IMR-90 (cell line): ENCODE measurements around the gene AHSG. TPM values are rescaled to one million over a fixed set of nuclear protein-coding genes. Genes with fewer than 3 reads are reported as not detected.
A peak's percentile ranks its signal among the peaks of the same experiment; 100 is the strongest.

Experiments used
- ATAC-seq: fragments of 200-7000 bp; cut with Tn5 transposase; 2 replicates; pipeline ENCODE4 v1.9.1; 2020; ENCODE audit warnings: low read depth, mild to moderate bottlenecking, moderate library complexity
- BruUV-seq: library from RNA; stranded (reverse); fragments of 400-500 nt; replicated peaks from 2 replicates; lab custom pipeline; 2021; lab: Mats Ljungman, UMichigan
- CTCF ChIA-PET: fragments of 300-600 bp; formaldehyde crosslinking; extraction: SDS; loops from one replicate; lab custom pipeline; 2021; ENCODE audit warnings: antibody characterized with exemption; lab: Yijun Ruan, JAX
- POLR2A ChIA-PET: fragments of 300-600 bp; sonication (Branson Sonifier 250); formaldehyde crosslinking; loops from one replicate; lab custom pipeline; 2022; ENCODE audit warnings: antibody characterized with exemption; ENCODE audit not compliant: unreplicated experiment; lab: Charles Lee
- DNase-seq: peaks from one replicate; pipeline ENCODE4 v3.0.0; 2013
- H2AFZ ChIP-seq: replicated peaks from 2 replicates; pipeline ENCODE3; 2013; ENCODE audit warnings: low read length, mild to moderate bottlenecking; ENCODE audit not compliant: poor library complexity
- H2AK5ac ChIP-seq: 2 replicates; pipeline ENCODE4 v1.6.1; 2013; ENCODE audit warnings: low read depth, low read length, inconsistent platforms
- H2AK9ac ChIP-seq: replicated peaks from 2 replicates; pipeline ENCODE3; 2013; ENCODE audit warnings: mild to moderate bottlenecking, low read depth, low read length, moderate library complexity; ENCODE audit not compliant: poor library complexity
- H2BK120ac ChIP-seq: 2 replicates; pipeline ENCODE4 v1.6.1; 2013; ENCODE audit warnings: low read depth, low read length, inconsistent platforms
- H2BK15ac ChIP-seq: 3 replicates; pipeline ENCODE4 v1.6.1; 2013; ENCODE audit warnings: low read depth, low read length, inconsistent platforms
- H2BK20ac ChIP-seq: 2 replicates; pipeline ENCODE4 v1.6.1; 2013; ENCODE audit warnings: low read depth, mild to moderate bottlenecking, inconsistent platforms, low read length, moderate library complexity
- H2BK5ac ChIP-seq: 2 replicates; pipeline ENCODE4 v1.6.1; 2013; ENCODE audit warnings: mild to moderate bottlenecking, low read depth, low read length, inconsistent platforms; ENCODE audit not compliant: poor library complexity, severe bottlenecking
- H3K14ac ChIP-seq: replicated peaks from 2 replicates; pipeline ENCODE4 v1.6.1; 2013; ENCODE audit warnings: low read depth, low read length, inconsistent platforms
- H3K18ac ChIP-seq: 2 replicates; pipeline ENCODE4 v1.6.1; 2013; ENCODE audit warnings: low read depth, low read length, control low read depth
- H3K23ac ChIP-seq: 2 replicates; pipeline ENCODE4 v1.6.1; 2013; ENCODE audit warnings: low read depth, low read length, inconsistent platforms
- H3K27ac ChIP-seq: 2 replicates; pipeline ENCODE4 v1.5.1; 2013; ENCODE audit warnings: mild to moderate bottlenecking, control low read depth, low read length; ENCODE audit not compliant: insufficient read depth
- H3K27me3 ChIP-seq: 2 replicates; pipeline ENCODE4 v1.6.1; 2013; ENCODE audit warnings: low read length; ENCODE audit not compliant: control insufficient read depth, insufficient read depth
- H3K36me3 ChIP-seq: 2 replicates; pipeline ENCODE4 v1.6.1; 2013; ENCODE audit warnings: low read length, mixed read lengths; ENCODE audit not compliant: control insufficient read depth, insufficient read depth
- H3K4ac ChIP-seq: 2 replicates; pipeline ENCODE4 v1.6.1; 2013; ENCODE audit warnings: low read depth, low read length, inconsistent platforms
- H3K4me1 ChIP-seq: 2 replicates; pipeline ENCODE4 v1.6.1; 2013; ENCODE audit warnings: low read length, mixed read lengths; ENCODE audit not compliant: control insufficient read depth, insufficient read depth
- H3K4me2 ChIP-seq: 2 replicates; pipeline ENCODE4 v1.6.1; 2013; ENCODE audit warnings: low read depth, mild to moderate bottlenecking, control low read depth, low read length, moderate library complexity
- H3K4me3 ChIP-seq: 2 replicates; pipeline ENCODE4 v1.5.1; 2013; ENCODE audit warnings: low read depth, mild to moderate bottlenecking, control low read depth, low read length, moderate library complexity; ENCODE audit not compliant: insufficient read depth
- H3K56ac ChIP-seq: 2 replicates; pipeline ENCODE4 v1.6.1; 2013; ENCODE audit warnings: low read length, inconsistent platforms; ENCODE audit not compliant: insufficient read depth; ENCODE audit errors: extremely low read depth
- H3K79me1 ChIP-seq, 2 experiments: 2 replicates each; pipeline ENCODE4 v1.6.1; 2013; ENCODE audit warnings: low read length in 2 of 2, inconsistent platforms in 1 of 2, low read depth in 1 of 2
- H3K9ac ChIP-seq: 2 replicates; pipeline ENCODE4 v1.6.1; 2013; ENCODE audit warnings: low read depth, low read length, control low read depth
- H3K9me1 ChIP-seq: 2 replicates; pipeline ENCODE4 v1.6.1; 2013; ENCODE audit warnings: low read length, inconsistent platforms; ENCODE audit not compliant: insufficient read depth
- H3K9me3 ChIP-seq: 2 replicates; pipeline ENCODE4 v1.6.1; 2013; ENCODE audit warnings: low read length; ENCODE audit not compliant: control insufficient read depth, insufficient read depth
- H4K20me1 ChIP-seq: 2 replicates; pipeline ENCODE4 v1.6.1; 2013; ENCODE audit warnings: low read length, inconsistent platforms; ENCODE audit not compliant: insufficient read depth
- H4K5ac ChIP-seq: 2 replicates; pipeline ENCODE4 v1.6.1; 2013; ENCODE audit warnings: mild to moderate bottlenecking, low read depth, low read length, control low read depth
- H4K8ac ChIP-seq, 2 experiments: 2 replicates each; pipeline ENCODE4 v1.6.1; 2013; ENCODE audit warnings: low read depth in 2 of 2, low read length in 2 of 2, control low read depth in 1 of 2, inconsistent platforms in 1 of 2
- H4K91ac ChIP-seq: 2 replicates; pipeline ENCODE4 v1.6.1; 2013; ENCODE audit warnings: low read depth, low read length, inconsistent platforms; ENCODE audit not compliant: insufficient read depth
- CEBPB ChIP-seq: IDR thresholded peaks from 2 replicates; pipeline ENCODE4 v1.6.1; 2012; ENCODE audit warnings: low read depth, low read length, improper control_type of control experiment
- FOS ChIP-seq: fragments of 150-350 bp; IDR thresholded peaks from 2 replicates; pipeline ENCODE4 v1.6.1; 2016; ENCODE audit warnings: low read depth, low read length
- MXI1 ChIP-seq: IDR thresholded peaks from 2 replicates; pipeline ENCODE4 v1.6.1; 2012; ENCODE audit warnings: low read depth, mild to moderate bottlenecking, low read length, moderate library complexity, borderline replicate concordance
- NFE2L2 ChIP-seq: fragments of 150-350 bp; IDR thresholded peaks from 2 replicates; pipeline ENCODE4 v1.6.1; 2016; ENCODE audit warnings: low read depth, mild to moderate bottlenecking, low read length
- POLR2A ChIP-seq: IDR thresholded peaks from 2 replicates; pipeline ENCODE4 v1.6.1; 2012; ENCODE audit warnings: mild to moderate bottlenecking, low read depth, low read length
- RAD21 ChIP-seq: IDR thresholded peaks from 2 replicates; pipeline ENCODE4 v1.6.1; 2012; ENCODE audit warnings: low read length, improper control_type of control experiment
- RCOR1 ChIP-seq: IDR thresholded peaks from 2 replicates; pipeline ENCODE4 v1.6.1; 2012; ENCODE audit warnings: mild to moderate bottlenecking, low read length, improper control_type of control experiment; ENCODE audit not compliant: insufficient replicate concordance
- RFX5 ChIP-seq: IDR thresholded peaks from 2 replicates; pipeline ENCODE4 v1.8.0; 2012; ENCODE audit warnings: low read depth, mild to moderate bottlenecking, low read length, moderate library complexity
- SMC3 ChIP-seq: fragments of 150-350 bp; IDR thresholded peaks from 2 replicates; pipeline ENCODE4 v1.6.1; 2016; ENCODE audit warnings: low read depth, mild to moderate bottlenecking, antibody characterized with exemption, low read length, moderate library complexity
- WGBS, 2 experiments: methylation state at CpG; one replicate each; pipeline versions ENCODE4 v1.1.5 to v1.1.7; 2013; ENCODE audit warnings: missing lambda C conversion rate in 2 of 2; ENCODE audit not compliant: insufficient read length in 1 of 2; ENCODE audit errors: extremely low coverage in 2 of 2; 5-methylcytosine and 5-hydroxymethylcytosine counted together
- dilution Hi-C: fragments of 300-500 bp; cut with HindIII; formaldehyde crosslinking; loops from one replicate; pipeline ENCODE4 v1.14.3; 2018; ENCODE audit warnings: low sequenced_read_pairs; ENCODE audit not compliant: unreplicated experiment
- in situ Hi-C: fragments of 300-500 bp; cut with MboI; formaldehyde crosslinking; loops from 3 replicates; pipeline ENCODE4 v1.14.3; 2019; ENCODE audit warnings: low sequenced_read_pairs, inconsistent platforms, mixed read lengths
- intact Hi-C: fragments of 100-400 bp; cut with micrococcal nuclease; formaldehyde crosslinking; loops from 2 replicates; pipeline ENCODE4 v1.10.0; 2022
- polyA plus RNA-seq, 3 experiments: library from polyadenylated mRNA; depleted of rRNA; stranded (reverse); fragments of >200 nt; gene quantifications; 2 replicates each; pipeline ENCODE4 v1.2.3, GENCODE V29; 2012; ENCODE audit warnings: low replicate concordance in 1 of 3
- total RNA-seq: library from RNA; depleted of rRNA; stranded (reverse); fragments of >200 nt; gene quantifications from 2 replicates; pipeline ENCODE4 v1.2.3, GENCODE V29; 2012
- TF ChIP-seq, protein P1 (sequence below): fragments of 150-350 bp; IDR thresholded peaks from 2 replicates; pipeline ENCODE4 v1.6.1; 2016; ENCODE audit warnings: low read depth, mild to moderate bottlenecking, low read length, moderate library complexity, borderline replicate concordance

The AHSG gene
- total and polyA plus RNA-seq, 2 of the 4 experiments (the other 2 are of a cell fraction): not detected

DNA sequence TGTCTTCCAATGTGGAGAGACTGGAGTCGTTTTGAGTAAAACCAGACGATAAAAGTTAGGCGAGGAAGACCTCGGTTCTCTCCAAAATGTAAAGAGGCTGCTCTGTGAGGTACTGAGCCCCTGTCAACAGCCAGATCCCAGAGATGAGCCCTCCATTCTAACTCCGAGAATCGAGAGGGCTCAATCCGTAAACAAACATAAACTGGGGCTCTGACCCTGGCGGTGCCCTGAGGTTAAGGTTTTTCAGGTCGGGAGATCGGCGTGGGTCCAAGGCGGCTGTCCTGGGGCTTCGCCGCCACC is 46.1 kb upstream of the AHSG start:
- Histone ChIP-seq H4K20me1 (no peaks in the 10 kb centered on the region), H2AFZ (peak overlapping the region; percentile 97), H2AK5ac (no peak overlapping the region), H3K79me1 (peaks cover 24 to 35% of the 10 kb centered on the region in 2 experiments), H3K23ac (peak overlapping the region; percentile 97), H2BK120ac (no peak overlapping the region), H2BK20ac (no peak overlapping the region), H3K9me1 (0 out of 2 replicates have a peak, but pooled peaks cover 2% of the 10 kb centered on the region), H3K27me3 (no peaks in the 10 kb centered on the region), H2BK5ac (peak overlapping the region; percentile 50), H2BK15ac (no peak overlapping the region), H3K14ac (peak overlapping the region; percentile 71), H3K9ac (peak overlapping the region; percentile 88), H3K56ac (peak overlapping the region; percentile 79), H3K9me3 (no peaks in the 10 kb centered on the region), H3K4me2 (peak overlapping the region; percentile 94), H3K18ac (no peak overlapping the region), H3K27ac (peak overlapping the region; percentile 75), H4K91ac (peak overlapping the region; percentile 87), H3K4ac (peak overlapping the region; percentile 76), H4K8ac (peak overlapping the region; percentile 94 to 98), H3K36me3 (no peaks in the 10 kb centered on the region; the same call in 1 of the 2 replicates), H2AK9ac (peak overlapping the region; percentile 90), H4K5ac (peak overlapping the region; percentile 62; the same call in 1 of the 2 replicates), H3K4me3 (peak overlapping the region; percentile 87), H3K4me1 (peaks cover 6% of the 10 kb centered on the region; the same call in 1 of the 2 replicates)
- ChIA-PET CTCF (interaction anchor here (1.4 kb wide), 1 partner anchor 43 kb away, joined by 3 read pairs; no protein-coding TSS in a partner anchor), POLR2A (no interaction called here)
- no TSS peak for BruUV-seq
- WGBS, 2 experiments: 0% methylated on average over 6 of the region's 14 CpGs; no CpG with 5 or more reads in 1 of the 2 experiments
- dilution Hi-C loops: no loop called here
- intact Hi-C loops: loop anchor here (1.0 to 5.0 kb wide), 2 partner anchors 255 to 459 kb away; partner anchors contain the start of gene ETV5
- ATAC-seq (no peak; the same call in 1 of the 2 replicates), DNase-seq (no peak)
- TF ChIP-seq SMC3: no peak
- TF ChIP-seq RAD21: no peak
- TF ChIP-seq NFE2L2: no peak
- no peak for TF ChIP-seq RCOR1
- TF ChIP-seq POLR2A: no peak
- TF ChIP-seq RFX5: no peak
- TF ChIP-seq, protein P1, sequence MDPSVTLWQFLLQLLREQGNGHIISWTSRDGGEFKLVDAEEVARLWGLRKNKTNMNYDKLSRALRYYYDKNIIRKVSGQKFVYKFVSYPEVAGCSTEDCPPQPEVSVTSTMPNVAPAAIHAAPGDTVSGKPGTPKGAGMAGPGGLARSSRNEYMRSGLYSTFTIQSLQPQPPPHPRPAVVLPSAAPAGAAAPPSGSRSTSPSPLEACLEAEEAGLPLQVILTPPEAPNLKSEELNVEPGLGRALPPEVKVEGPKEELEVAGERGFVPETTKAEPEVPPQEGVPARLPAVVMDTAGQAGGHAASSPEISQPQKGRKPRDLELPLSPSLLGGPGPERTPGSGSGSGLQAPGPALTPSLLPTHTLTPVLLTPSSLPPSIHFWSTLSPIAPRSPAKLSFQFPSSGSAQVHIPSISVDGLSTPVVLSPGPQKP: no peak
- no peak for TF ChIP-seq MXI1
- no peak for TF ChIP-seq FOS
- no peak for TF ChIP-seq CEBPB
- in situ Hi-C loops: no loop called here
